A673 (cell line): Measurements from ENCODE around the gene SEMA4D. TPM values are rescaled to one million over a fixed set of nuclear protein-coding genes. Genes with fewer than 3 reads are reported as not detected.
A peak's percentile ranks its signal among the peaks of the same experiment; 100 is the strongest.

Experiments used
- BruUV-seq: library from RNA; stranded (reverse); fragments of 400-500 nt; replicated peaks from 2 replicates; lab custom pipeline; 2021; lab: Mats Ljungman, UMichigan
- CTCF ChIA-PET: fragments of 300-600 bp; sonication (Branson Sonifier 250); formaldehyde crosslinking; loops from one replicate; lab custom pipeline; 2022; ENCODE audit warnings: antibody characterized with exemption; lab: Charles Lee
- POLR2A ChIA-PET: fragments of 300-600 bp; sonication (Branson Sonifier 250); formaldehyde crosslinking; loops from one replicate; lab custom pipeline; 2022; ENCODE audit warnings: antibody characterized with exemption; ENCODE audit not compliant: low non-redundant PET; lab: Charles Lee
- DNase-seq: peaks from one replicate; pipeline ENCODE4 v3.0.0-alpha.2; 2015; ENCODE audit warnings: low spot score
- H3K27ac ChIP-seq: fragments of 200-600 bp; sonication (generic); 2 replicates; pipeline ENCODE4 v1.5.1; 2016; ENCODE audit warnings: mixed run types, low read depth, mild to moderate bottlenecking, mixed read lengths, antibody characterized with exemption, low read length; ENCODE audit not compliant: poor library complexity, severe bottlenecking
- H3K27me3 ChIP-seq: fragments of 200-600 bp; sonication (generic); replicated peaks from 2 replicates; pipeline ENCODE4 v1.6.1; 2017; ENCODE audit warnings: mixed run types, low read depth, mild to moderate bottlenecking, mixed read lengths, antibody characterized with exemption, low read length; ENCODE audit not compliant: insufficient read depth, poor library complexity
- H3K36me3 ChIP-seq: fragments of 200-600 bp; sonication (generic); 2 replicates; pipeline ENCODE4 v1.6.1; 2016; ENCODE audit warnings: mixed run types, mild to moderate bottlenecking, mixed read lengths, antibody characterized with exemption, low read length; ENCODE audit not compliant: insufficient read depth, poor library complexity, severe bottlenecking
- H3K4me1 ChIP-seq: fragments of 200-600 bp; sonication (generic); 2 replicates; pipeline ENCODE4 v1.6.1; 2017; ENCODE audit warnings: mixed run types, mild to moderate bottlenecking, mixed read lengths, antibody characterized with exemption, low read length; ENCODE audit not compliant: insufficient read depth, poor library complexity, severe bottlenecking
- H3K4me3 ChIP-seq: fragments of 200-600 bp; sonication (generic); 2 replicates; pipeline ENCODE4 v1.5.1; 2016; ENCODE audit warnings: low read depth, mixed run types, mild to moderate bottlenecking, mixed read lengths, low read length; ENCODE audit not compliant: poor library complexity, severe bottlenecking
- H3K9me3 ChIP-seq: fragments of 200-600 bp; sonication (generic); 2 replicates; pipeline ENCODE4 v1.6.1; 2016; ENCODE audit warnings: mixed run types, low read depth, mild to moderate bottlenecking, mixed read lengths, antibody characterized with exemption, low read length; ENCODE audit not compliant: poor library complexity, severe bottlenecking
- CTCF ChIP-seq: fragments of 300-800, 200-600 bp; sonication (generic); conservative IDR thresholded peaks from 2 replicates; pipeline ENCODE4 v1.5.1; 2017; ENCODE audit warnings: low read depth, mild to moderate bottlenecking, antibody characterized with exemption, low read length, moderate library complexity, mixed read lengths
- EZH2 ChIP-seq: fragments of 200-600 bp; sonication (generic); IDR thresholded peaks from 2 replicates; pipeline ENCODE4 v1.6.1; 2017; ENCODE audit warnings: borderline replicate concordance, low read depth, mild to moderate bottlenecking, mixed read lengths, antibody characterized with exemption, low read length; ENCODE audit not compliant: poor library complexity, severe bottlenecking
- intact Hi-C: fragments of 100-400 bp; cut with micrococcal nuclease; formaldehyde crosslinking; loops from one replicate; pipeline ENCODE4 v1.10.0; 2022; ENCODE audit not compliant: unreplicated experiment
- total RNA-seq: library from RNA; stranded (reverse); gene quantifications from 2 replicates; pipeline ENCODE4 v1.2.3, GENCODE V29; 2021

SEMA4D gene
- total RNA-seq, 1 experiment from 2014 or later, result 14.2 TPM

DNA sequence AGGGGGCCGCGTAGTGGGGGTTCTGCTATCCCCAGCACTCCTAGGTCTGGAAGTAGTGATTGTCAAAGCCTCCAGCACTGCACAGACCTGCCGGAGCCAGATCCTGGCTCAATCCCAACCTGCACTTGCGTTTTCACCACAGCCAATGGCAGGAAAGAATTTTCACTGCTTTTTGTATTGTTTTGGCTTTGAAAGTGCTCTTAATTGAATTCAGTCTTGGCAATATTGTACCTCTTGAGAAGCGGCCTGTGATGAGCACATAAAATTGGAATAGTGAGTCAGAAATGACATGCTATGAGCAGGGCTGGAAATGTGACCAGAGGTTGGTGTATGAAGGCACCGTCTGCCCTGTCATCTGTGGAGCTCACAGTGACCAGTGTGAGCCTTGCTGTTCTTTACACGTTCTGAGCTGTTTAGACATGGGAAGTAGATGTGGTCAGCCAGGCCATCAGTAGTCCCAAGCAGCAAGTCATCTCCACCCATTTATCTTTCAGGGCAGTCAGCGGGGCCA lies 138.1 kb downstream of the SEMA4D start:
- H3K4me3 ChIP-seq, result no peak overlapping the region
- intact Hi-C loops, result loop anchor here (10.0 kb wide), 1 partner anchor 185 kb away; no protein-coding TSS in a partner anchor
- no peak for DNase-seq
- no peaks in the 10 kb centered on the region for H3K4me1 ChIP-seq
- CTCF ChIA-PET, result no interaction called here
- no peak overlapping the region for H3K27ac ChIP-seq
- no peaks in the 10 kb centered on the region for H3K9me3 ChIP-seq
- TF ChIP-seq EZH2 (no peak), CTCF (no peak)
- H3K27me3 ChIP-seq, result no peaks in the 10 kb centered on the region
- no TSS peak for BruUV-seq
- POLR2A ChIA-PET, result no interaction called here
- peaks cover 55% of the 10 kb centered on the region for H3K36me3 ChIP-seq

DNA sequence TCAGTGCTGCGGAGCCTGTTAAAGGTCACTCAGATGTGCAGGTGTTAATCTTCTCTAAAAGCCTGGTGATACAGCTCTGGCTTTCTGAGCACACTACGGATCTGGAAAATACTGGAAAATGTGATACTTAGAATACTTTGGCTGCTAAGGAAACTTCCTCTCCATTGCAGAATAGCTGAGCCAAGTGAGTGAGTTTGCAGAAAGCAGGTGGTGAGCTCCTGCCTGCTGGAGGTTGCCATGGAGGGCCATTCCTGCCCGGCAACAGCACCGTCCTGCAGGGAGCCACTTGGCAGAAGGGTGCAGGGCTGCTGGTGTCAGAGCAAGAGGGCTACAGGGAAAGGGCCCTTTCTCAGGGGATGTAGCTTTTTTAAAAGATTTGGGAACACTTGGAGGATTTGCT lies 138.9 kb downstream of the SEMA4D start:
- ChIA-PET CTCF (no interaction called here), POLR2A (no interaction called here)
- H3K36me3 ChIP-seq, result peaks cover 63% of the 10 kb centered on the region
- H3K27ac ChIP-seq, result no peak overlapping the region
- H3K9me3 ChIP-seq, result no peaks in the 10 kb centered on the region
- no peak overlapping the region for H3K4me3 ChIP-seq
- H3K27me3 ChIP-seq, result no peaks in the 10 kb centered on the region
- intact Hi-C loops, result loop anchor here (10.0 kb wide), 1 partner anchor 186 kb away; no protein-coding TSS in a partner anchor
- DNase-seq, result no peak
- TSS peak; percentile 66 for BruUV-seq
- no peaks in the 10 kb centered on the region for H3K4me1 ChIP-seq
- TF ChIP-seq CTCF, result no peak
- TF ChIP-seq EZH2, result no peak

- H3K4me1 ChIP-seq, result no peaks in the 10 kb centered on the region
- DNase-seq, result no peak
- CTCF ChIA-PET, result no interaction called here
- H3K9me3 ChIP-seq, result no peaks in the 10 kb centered on the region
- H3K27ac ChIP-seq, result no peak overlapping the region
- POLR2A ChIA-PET, result no interaction called here
- no TSS peak for BruUV-seq
- H3K36me3 ChIP-seq, result peaks cover 68% of the 10 kb centered on the region
- TF ChIP-seq CTCF (no peak), EZH2 (no peak)
- intact Hi-C loops, result loop anchor here (10.0 kb wide), 1 partner anchor 186 kb away; no protein-coding TSS in a partner anchor
- H3K4me3 ChIP-seq, result no peak overlapping the region
- no peaks in the 10 kb centered on the region for H3K27me3 ChIP-seq
Observed at GRCh38 chr9:89358376-89358916, 139.5 kb downstream of the SEMA4D start.
